ENCODE measurements around the gene ASCC1. TPM values are rescaled to one million over a fixed set of nuclear protein-coding genes. Genes with fewer than 3 reads are reported as not detected.
A peak's percentile ranks its signal among the peaks of the same experiment; 100 is the strongest.
"Not testable (repeated sequence)": the region's sequence is repeated elsewhere in the genome, so short reads cannot be mapped to it uniquely, and the experiment has no call there.

The ASCC1 gene
- total RNA-seq, 2 experiments from 2014 or later = 50.9 to 52.5 TPM

- Mint-ChIP-seq H3K9me3 (no peaks in the 10 kb centered on the region), H3K4me3 (no peak overlapping the region), H3K27me3 (no peaks in the 10 kb centered on the region), H3K27ac (no peak overlapping the region), H3K4me1 (ENCODE audit: low read depth) (peaks cover 29% of the 10 kb centered on the region), H3K36me3 (peaks cover 14% of the 10 kb centered on the region)
- intact Hi-C loops (cut with micrococcal nuclease) = no loop called here
- ChIA-PET CTCF (interaction anchor here (1.2 kb wide), 1 partner anchor 199 kb away, joined by 3 read pairs; no protein-coding TSS in a partner anchor), POLR2A (interaction anchor here (0.6 kb wide), 1 partner anchor 202 kb away, joined by 3 read pairs; no protein-coding TSS in a partner anchor)
- no peak for DNase-seq
Observed at GRCh38 chr10:72137583-72137982, 78.5 kb downstream of the ASCC1 start.

- H3K4me3 Mint-ChIP-seq; DNase-seq; H3K27ac Mint-ChIP-seq; H3K9me3 Mint-ChIP-seq; POLR2A ChIA-PET; intact Hi-C loops (cut with micrococcal nuclease); H3K27me3 Mint-ChIP-seq: not testable (repeated sequence)
- CTCF ChIA-PET = interaction anchor here (1.1 to 1.6 kb wide), 2 partner anchors 10 to 201 kb away, joined by 3 to 6 read pairs; no protein-coding TSS in a partner anchor
- H3K36me3 Mint-ChIP-seq = peaks cover 16% of the 10 kb centered on the region
- peaks cover 29% of the 10 kb centered on the region for H3K4me1 Mint-ChIP-seq (ENCODE audit: low read depth)
Observed at GRCh38 chr10:72136225-72136624, 79.9 kb downstream of the ASCC1 start.

GRCh38 chr10:72134785-72135767 is 81.0 kb downstream of the ASCC1 start:
- peaks cover 25% of the 10 kb centered on the region for H3K4me1 Mint-ChIP-seq (ENCODE audit: low read depth)
- no peaks in the 10 kb centered on the region for H3K27me3 Mint-ChIP-seq
- POLR2A ChIA-PET = no interaction called here
- H3K4me3 Mint-ChIP-seq = no peak overlapping the region
- CTCF ChIA-PET = interaction anchor here (1.1 to 5.2 kb wide), 4 partner anchors 9 to 202 kb away, joined by 3 to 22 read pairs (median 5); no protein-coding TSS in a partner anchor
- DNase-seq = no peak
- H3K36me3 Mint-ChIP-seq = peaks cover 16% of the 10 kb centered on the region
- no peaks in the 10 kb centered on the region for H3K9me3 Mint-ChIP-seq
- intact Hi-C loops (cut with micrococcal nuclease) = no loop called here
- H3K27ac Mint-ChIP-seq = peak overlapping the region; percentile 53

GRCh38 chr10:72133517-72133916 is 82.6 kb downstream of the ASCC1 start:
- Mint-ChIP-seq H3K9me3 (no peaks in the 10 kb centered on the region), H3K27me3 (no peaks in the 10 kb centered on the region), H3K4me3 (no peak overlapping the region), H3K27ac (no peak overlapping the region), H3K36me3 (peaks cover 16% of the 10 kb centered on the region), H3K4me1 (ENCODE audit: low read depth) (peaks cover 26% of the 10 kb centered on the region)
- CTCF ChIA-PET = interaction anchor here (1.1 to 5.2 kb wide), 4 partner anchors 18 to 204 kb away, joined by 3 to 22 read pairs (median 8); no protein-coding TSS in a partner anchor
- POLR2A ChIA-PET = no interaction called here
- DNase-seq = no peak
- intact Hi-C loops (cut with micrococcal nuclease) = loop anchor here (2.0 kb wide), 1 partner anchor 207 kb away; no protein-coding TSS in a partner anchor

- H3K27ac Mint-ChIP-seq = no peak overlapping the region
- POLR2A ChIA-PET = no interaction called here
- H3K27me3 Mint-ChIP-seq = no peaks in the 10 kb centered on the region
Observed at GRCh38 chr10:72132854-72133253, 83.2 kb downstream of the ASCC1 start.

GRCh38 chr10:72127571-72127970 is 88.5 kb downstream of the ASCC1 start:
- no peak for DNase-seq
- Mint-ChIP-seq H3K9me3 (no peaks in the 10 kb centered on the region), H3K4me1 (ENCODE audit: low read depth) (peaks cover 22% of the 10 kb centered on the region), H3K27me3 (no peaks in the 10 kb centered on the region), H3K4me3 (no peak overlapping the region), H3K36me3 (peaks cover 10% of the 10 kb centered on the region), H3K27ac (no peak overlapping the region)
- POLR2A ChIA-PET = no interaction called here
- intact Hi-C loops (cut with micrococcal nuclease) = loop anchor here (2.0 to 5.0 kb wide), 3 partner anchors 35 to 95 kb away; no protein-coding TSS in a partner anchor
- CTCF ChIA-PET = interaction anchor here (0.6 to 6.8 kb wide), 11 partner anchors 9 to 231 kb away, joined by 3 to 58 read pairs (median 6); partner anchors contain the start of genes ANAPC16 and ASCC1

More at GRCh38 chr10:72132854-72133253, 83.2 kb downstream of the ASCC1 start:
- Mint-ChIP-seq H3K4me1 (ENCODE audit: low read depth) (peaks cover 26% of the 10 kb centered on the region), H3K9me3 (no peaks in the 10 kb centered on the region), H3K36me3 (peaks cover 16% of the 10 kb centered on the region), H3K4me3 (no peak overlapping the region)
- CTCF ChIA-PET = interaction anchor here (0.9 to 5.2 kb wide), 7 partner anchors 15 to 205 kb away, joined by 3 to 22 read pairs (median 4); no protein-coding TSS in a partner anchor
- no peak for DNase-seq
- intact Hi-C loops (cut with micrococcal nuclease) = loop anchor here (2.0 kb wide), 1 partner anchor 208 kb away; no protein-coding TSS in a partner anchor

GRCh38 chr10:72126872-72127232 is 89.2 kb downstream of the ASCC1 start:
- peak overlapping the region; percentile 6 for H3K27ac Mint-ChIP-seq
- H3K9me3 Mint-ChIP-seq = no peaks in the 10 kb centered on the region
- DNase-seq = no peak
- peaks cover 8% of the 10 kb centered on the region for H3K36me3 Mint-ChIP-seq
- CTCF ChIA-PET = interaction anchor here (0.7 to 6.8 kb wide), 20 partner anchors 9 to 230 kb away, joined by 3 to 58 read pairs (median 6); partner anchors contain the start of genes ANAPC16, ASCC1, DDIT4 and SPOCK2
- H3K27me3 Mint-ChIP-seq = no peaks in the 10 kb centered on the region
- intact Hi-C loops (cut with micrococcal nuclease) = loop anchor here (2.0 to 5.0 kb wide), 3 partner anchors 35 to 96 kb away; no protein-coding TSS in a partner anchor
- H3K4me1 Mint-ChIP-seq (ENCODE audit: low read depth) = peaks cover 30% of the 10 kb centered on the region
- H3K4me3 Mint-ChIP-seq = no peak overlapping the region
- POLR2A ChIA-PET = interaction anchor here (0.9 to 1.2 kb wide), 2 partner anchors 66 to 207 kb away, joined by 3 to 4 read pairs; no protein-coding TSS in a partner anchor

GRCh38 chr10:72126184-72126871 is 89.7 kb downstream of the ASCC1 start:
- H3K27me3 Mint-ChIP-seq = no peaks in the 10 kb centered on the region
- no peaks in the 10 kb centered on the region for H3K9me3 Mint-ChIP-seq
- H3K36me3 Mint-ChIP-seq = peaks cover 8% of the 10 kb centered on the region
- peak overlapping the region; percentile 6 for H3K27ac Mint-ChIP-seq
- DNase-seq = no peak
- H3K4me3 Mint-ChIP-seq = no peak overlapping the region
- POLR2A ChIA-PET = interaction anchor here (0.8 to 1.2 kb wide), 3 partner anchors 36 to 207 kb away, joined by 3 to 4 read pairs (median 3); no protein-coding TSS in a partner anchor
- intact Hi-C loops (cut with micrococcal nuclease) = loop anchor here (2.0 to 5.0 kb wide), 3 partner anchors 36 to 96 kb away; no protein-coding TSS in a partner anchor
- peaks cover 34% of the 10 kb centered on the region for H3K4me1 Mint-ChIP-seq (ENCODE audit: low read depth)
- CTCF ChIA-PET = interaction anchor here (0.7 to 6.8 kb wide), 25 partner anchors 10 to 230 kb away, joined by 3 to 58 read pairs (median 5); partner anchors contain the start of genes ANAPC16, ASCC1, DDIT4 and SPOCK2

- Mint-ChIP-seq H3K36me3 (peaks cover 8% of the 10 kb centered on the region), H3K27ac (no peak overlapping the region), H3K9me3 (no peaks in the 10 kb centered on the region), H3K27me3 (no peaks in the 10 kb centered on the region), H3K4me3 (no peak overlapping the region), H3K4me1 (ENCODE audit: low read depth) (peaks cover 33% of the 10 kb centered on the region)
- no peak for DNase-seq
- intact Hi-C loops (cut with micrococcal nuclease) = loop anchor here (5.0 kb wide), 2 partner anchors 37 to 38 kb away; partner anchors contain the start of gene SPOCK2
- POLR2A ChIA-PET = no interaction called here
- CTCF ChIA-PET = interaction anchor here (0.9 to 6.8 kb wide), 9 partner anchors 15 to 214 kb away, joined by 3 to 58 read pairs (median 6); partner anchors contain the start of genes DDIT4 and SPOCK2
Observed at GRCh38 chr10:72124989-72125388, 91.1 kb downstream of the ASCC1 start.

GRCh38 chr10:72124381-72124780 is 91.7 kb downstream of the ASCC1 start:
- ChIA-PET CTCF (interaction anchor here (0.9 to 6.8 kb wide), 5 partner anchors 27 to 214 kb away, joined by 3 to 58 read pairs (median 5); no protein-coding TSS in a partner anchor), POLR2A (no interaction called here)
- Mint-ChIP-seq H3K4me1 (ENCODE audit: low read depth) (peaks cover 31% of the 10 kb centered on the region), H3K4me3 (no peak overlapping the region), H3K27me3 (no peaks in the 10 kb centered on the region), H3K27ac (no peak overlapping the region), H3K36me3 (peaks cover 11% of the 10 kb centered on the region), H3K9me3 (no peaks in the 10 kb centered on the region)
- DNase-seq = no peak
- intact Hi-C loops (cut with micrococcal nuclease) = loop anchor here (5.0 kb wide), 1 partner anchor 37 kb away; the partner anchor contains the start of gene SPOCK2

- POLR2A ChIA-PET = no interaction called here
- H3K27me3 Mint-ChIP-seq = no peaks in the 10 kb centered on the region
- peaks cover 11% of the 10 kb centered on the region for H3K36me3 Mint-ChIP-seq
- DNase-seq = no peak
- no peaks in the 10 kb centered on the region for H3K9me3 Mint-ChIP-seq
- H3K4me3 Mint-ChIP-seq = no peak overlapping the region
- peaks cover 31% of the 10 kb centered on the region for H3K4me1 Mint-ChIP-seq (ENCODE audit: low read depth)
- H3K27ac Mint-ChIP-seq = no peak overlapping the region
- CTCF ChIA-PET = interaction anchor here (0.9 to 6.8 kb wide), 3 partner anchors 95 to 215 kb away, joined by 3 to 58 read pairs (median 37); no protein-coding TSS in a partner anchor
- intact Hi-C loops (cut with micrococcal nuclease) = loop anchor here (5.0 kb wide), 1 partner anchor 36 kb away; the partner anchor contains the start of gene SPOCK2
Observed at GRCh38 chr10:72123616-72124015, 92.5 kb downstream of the ASCC1 start.
